HG03342 (cell line): Measurements from ENCODE around the gene VSIG10L2.
A peak's percentile ranks its signal among the peaks of the same experiment; 100 is the strongest.
"Not testable (repeated sequence)": the region's sequence is repeated elsewhere in the genome, so short reads cannot be mapped to it uniquely, and the experiment has no call there.

Source experiments
- ATAC-seq: cut with Tn5 transposase; IDR thresholded peaks from one replicate; pipeline ENCODE4 v1.9.1; 2021; ENCODE audit warnings: mild to moderate bottlenecking, moderate library complexity; ENCODE audit not compliant: unreplicated experiment

VSIG10L2 gene

GRCh38 chr11:125945797-125946520 is at the start of gene VSIG10L2:
VSIG10L2 (plus strand) TSS chr11:125946044; CDS start chr11:125946056, 12 bp downstream.
- ATAC-seq = no peak

GRCh38 chr11:125901872-125902271 is 44.0 kb upstream of the VSIG10L2 start:
- ATAC-seq = no peak

GRCh38 chr11:125902277-125902926 is 43.4 kb upstream of the VSIG10L2 start:
- ATAC-seq = no peak

- peak; percentile 96 for ATAC-seq
Observed at GRCh38 chr11:125902927-125903710, 42.7 kb upstream of the VSIG10L2 start, which contains the start of gene PUS3. PUS3 (minus strand) TSS chr11:125903206; CDS start chr11:125896284, 6,922 bp downstream.

GRCh38 chr11:125903711-125904659 is 41.9 kb upstream of the VSIG10L2 start, which contains the start of gene DDX25:
DDX25 (plus strand) TSS chr11:125904508; CDS start chr11:125904518, 10 bp downstream.
- no peak for ATAC-seq

- ATAC-seq = no peak
Observed at GRCh38 chr11:125904678-125905077, 41.2 kb upstream of the VSIG10L2 start.

GRCh38 chr11:125910226-125910849 is 35.5 kb upstream of the VSIG10L2 start:
- ATAC-seq = no peak

- ATAC-seq = not testable (repeated sequence)
Observed at GRCh38 chr11:125914601-125915000, 31.2 kb upstream of the VSIG10L2 start.

GRCh38 chr11:125916683-125917347 is 29.0 kb upstream of the VSIG10L2 start:
- ATAC-seq = no peak

GRCh38 chr11:125918140-125918840 is 27.6 kb upstream of the VSIG10L2 start:
- no peak for ATAC-seq

- ATAC-seq = no peak
Observed at GRCh38 chr11:125921042-125921441, 24.8 kb upstream of the VSIG10L2 start.

GRCh38 chr11:125922156-125922555 is 23.7 kb upstream of the VSIG10L2 start:
- no peak for ATAC-seq

- no peak for ATAC-seq
Observed at GRCh38 chr11:125923012-125923579, 22.7 kb upstream of the VSIG10L2 start.

- no peak for ATAC-seq
Observed at GRCh38 chr11:125923633-125924032, 22.2 kb upstream of the VSIG10L2 start.

- ATAC-seq = no peak
Observed at GRCh38 chr11:125924384-125925007, 21.3 kb upstream of the VSIG10L2 start.

GRCh38 chr11:125925247-125925740 is 20.6 kb upstream of the VSIG10L2 start:
- ATAC-seq = no peak

GRCh38 chr11:125925804-125926203 is 20.0 kb upstream of the VSIG10L2 start:
- ATAC-seq = no peak

GRCh38 chr11:125926682-125927081 is 19.2 kb upstream of the VSIG10L2 start:
- ATAC-seq = no peak
